K562 (cell line): ENCODE measurements around the gene PCAT6. TPM values are rescaled to one million over a fixed set of nuclear protein-coding genes. Genes with fewer than 3 reads are reported as not detected.

ENCODE experiments used
- CHD7 ChIP-seq: fragments of 200-600 bp; sonication (generic); IDR thresholded peaks from one replicate; pipeline ENCODE4 v1.6.1; 2012; ENCODE audit warnings: mild to moderate bottlenecking, low read depth, low read length, inconsistent platforms
- ELF1 ChIP-seq: fragments of 200-800 bp; sonication (Bioruptor generic); IDR thresholded peaks from 2 replicates; pipeline ENCODE4 v1.6.1; 2016; ENCODE audit warnings: missing genetic modification characterization, missing compliant biosample characterization
- polyA plus RNA-seq, 8 experiments: library from polyadenylated mRNA; depleted of rRNA in 4 of 8; stranded (reverse) in 5 of 8; unstranded in 3 of 8; fragments of >200 nt; fragmentation: Nextera tagmentation in 2 of 8; fragmentation: Illumina TruSeq in 1 of 8; extraction: Ambion mirVana in 2 of 8; extraction: Trizol in 1 of 8; gene quantifications; 2 replicates each; pipeline versions ENCODE4 v1.2.1 to v1.2.3, GENCODE V29; 2011 to 2014; ENCODE audit warnings: inconsistent platforms in 1 of 8, missing spikeins in 1 of 8
- total RNA-seq, 7 experiments: library from RNA; depleted of rRNA in 6 of 7; stranded (reverse); fragments of >200 nt in 6 of 7; fragmentation: Illumina TruSeq in 2 of 7; extraction: Trizol in 2 of 7; gene quantifications; 2 replicates each; pipeline versions ENCODE4 v1.2.1 to v1.2.3, GENCODE V29; 2011 to 2021; ENCODE audit warnings: low replicate concordance in 1 of 7

Gene PCAT6
- total and polyA plus RNA-seq, 9 of the 15 experiments (the other 6 are each of a cell fraction or from before 2014, with no cell fraction given) = 0.25 to 2.4 (median 0.54) TPM; not detected in 1

GRCh38 chr1:202836623-202837403, 26.1 kb downstream of the PCAT6 start (continued):
- TF ChIP-seq CHD7 (no peak), ELF1 (tag) (no peak)
